Measurements from ENCODE around the gene ZCCHC24.

GRCh38 chr10:79483299-79483698, 37.9 kb upstream of the ZCCHC24 start:
- TF ChIP-seq CTCF (IDR thresholded peaks at IDR 0.05), result no peak
- no peak for TF ChIP-seq POLR2A (IDR thresholded peaks at IDR 0.05)

Measured in testis (tissue), 2 donors.